GM12892 (cell line): ENCODE results near the gene FGF12. TPM values are rescaled to one million over a fixed set of nuclear protein-coding genes. Genes with fewer than 3 reads are reported as not detected.
A peak's percentile ranks its signal among the peaks of the same experiment; 100 is the strongest.
"Not testable (repeated sequence)": the region's sequence is repeated elsewhere in the genome, so short reads cannot be mapped to it uniquely, and the experiment has no call there.

ENCODE experiments used
- DNase-seq: peaks from one replicate; pipeline ENCODE4 v3.0.0; 2011; ENCODE audit not compliant: insufficient read length
- FAIRE-seq: peaks from 2 replicates; lab custom pipeline; 2011; peaks lifted over from hg19 to GRCh38; lab: Jason Lieb, UNC
- POLR2A ChIP-seq: IDR thresholded peaks from 2 replicates; pipeline ENCODE4 v1.6.1; 2011; ENCODE audit warnings: low read depth, low read length, control low read depth
- POLR2AphosphoS5 ChIP-seq: IDR thresholded peaks from 2 replicates; pipeline ENCODE4 v1.6.1; 2011; ENCODE audit warnings: low read depth, low read length, control low read depth
- TAF1 ChIP-seq: IDR thresholded peaks from 2 replicates; pipeline ENCODE4 v1.6.1; 2011; ENCODE audit warnings: low read depth, mild to moderate bottlenecking, control low read depth, low read length, borderline replicate concordance
- polyA plus RNA-seq: library from polyadenylated mRNA; unstranded; fragments of >200 nt; gene quantifications from one replicate; pipeline ENCODE4 v1.2.1, GENCODE V29; 2012; ENCODE audit warnings: missing spikeins, inconsistent platforms; ENCODE audit not compliant: missing spikeins

Gene FGF12
- not detected for polyA plus RNA-seq

- FAIRE-seq (no peak), DNase-seq (no peak)
Observed at GRCh38 chr3:192727032-192727847, at the start of gene FGF12. Gene FGF12 (minus strand): TSS chr3:192727541.

GRCh38 chr3:192774341-192774740 lies 47.0 kb upstream of the FGF12 start:
- not testable (repeated sequence) for FAIRE-seq, DNase-seq

More at GRCh38 chr3:192727032-192727847, at the start of gene FGF12:
- no peak for TF ChIP-seq POLR2A
- TF ChIP-seq POLR2AphosphoS5: no peak
- no peak for TF ChIP-seq TAF1

GRCh38 chr3:192772240-192772894 lies 45.0 kb upstream of the FGF12 start:
- peak; percentile 79 for FAIRE-seq
- no peak for DNase-seq
- TF ChIP-seq POLR2A (no peak), TAF1 (no peak), POLR2AphosphoS5 (no peak)

GRCh38 chr3:192758654-192759053 lies 31.3 kb upstream of the FGF12 start:
- DNase-seq: no peak
- no peak for FAIRE-seq
- TF ChIP-seq TAF1: no peak
- no peak for TF ChIP-seq POLR2AphosphoS5
- TF ChIP-seq POLR2A: no peak

- DNase-seq (no peak), FAIRE-seq (no peak)
- TF ChIP-seq TAF1 (no peak), POLR2A (no peak), POLR2AphosphoS5 (no peak)
Observed at GRCh38 chr3:192751148-192751547, 23.8 kb upstream of the FGF12 start.

- DNase-seq (no peak), FAIRE-seq (no peak)
- TF ChIP-seq POLR2AphosphoS5: no peak
- no peak for TF ChIP-seq POLR2A
- no peak for TF ChIP-seq TAF1
Observed at GRCh38 chr3:192750201-192750600, 22.9 kb upstream of the FGF12 start.

GRCh38 chr3:192747746-192748145 lies 20.4 kb upstream of the FGF12 start:
- FAIRE-seq (no peak), DNase-seq (no peak)
- TF ChIP-seq POLR2A (no peak), TAF1 (no peak), POLR2AphosphoS5 (no peak)

GRCh38 chr3:192747145-192747544 lies 19.8 kb upstream of the FGF12 start:
- no peak for FAIRE-seq
- DNase-seq: no peak
- no peak for TF ChIP-seq POLR2A
- TF ChIP-seq TAF1: no peak
- TF ChIP-seq POLR2AphosphoS5: no peak

- no peak for FAIRE-seq
- TF ChIP-seq POLR2AphosphoS5 (no peak), TAF1 (no peak), POLR2A (no peak)
- DNase-seq: no peak
Observed at GRCh38 chr3:192745150-192745549, 17.8 kb upstream of the FGF12 start.

GRCh38 chr3:192744604-192745003 lies 17.3 kb upstream of the FGF12 start:
- not testable (repeated sequence) for FAIRE-seq, DNase-seq

GRCh38 chr3:192737506-192737905 lies 10.2 kb upstream of the FGF12 start:
- no peak for FAIRE-seq
- DNase-seq: no peak
- TF ChIP-seq POLR2AphosphoS5 (no peak), TAF1 (no peak), POLR2A (no peak)

- DNase-seq (no peak), FAIRE-seq (no peak)
- TF ChIP-seq POLR2AphosphoS5: no peak
- TF ChIP-seq POLR2A: no peak
- no peak for TF ChIP-seq TAF1
Observed at GRCh38 chr3:192731233-192731632, 3.9 kb upstream of the FGF12 start.
